ENCODE data around the gene UTS2B.

Gene UTS2B

GRCh38 chr3:191238321-191238817 is 92.0 kb downstream of the UTS2B start:
- no peak for DNase-seq (ENCODE audit: low read depth)
- no peak overlapping the region for H3K4me3 ChIP-seq (ENCODE audit: low read length)
- TF ChIP-seq CTCF (conservative IDR thresholded peaks at IDR 0.05; ENCODE audit: low read depth, low read length), result no peak

- H3K4me3 ChIP-seq (ENCODE audit: low read length), result no peak overlapping the region
- TF ChIP-seq CTCF (conservative IDR thresholded peaks at IDR 0.05; ENCODE audit: low read depth, low read length), result no peak
- DNase-seq (ENCODE audit: low read depth), result no peak
Measured at GRCh38 chr3:191237047-191237882, 93.1 kb downstream of the UTS2B start.

GRCh38 chr3:191236646-191237045 is 93.7 kb downstream of the UTS2B start:
- no peak for DNase-seq (ENCODE audit: low read depth)
- no peak for TF ChIP-seq CTCF (conservative IDR thresholded peaks at IDR 0.05; ENCODE audit: low read depth, low read length)
- no peak overlapping the region for H3K4me3 ChIP-seq (ENCODE audit: low read length)

GRCh38 chr3:191235331-191236314 is 94.7 kb downstream of the UTS2B start:
- no peak for DNase-seq (ENCODE audit: low read depth)
- no peak overlapping the region for H3K4me3 ChIP-seq (ENCODE audit: low read length)
- TF ChIP-seq CTCF (conservative IDR thresholded peaks at IDR 0.05; ENCODE audit: low read depth, low read length), result no peak

- no peak for DNase-seq (ENCODE audit: low read depth)
- TF ChIP-seq CTCF (conservative IDR thresholded peaks at IDR 0.05; ENCODE audit: low read depth, low read length), result no peak
- H3K4me3 ChIP-seq (ENCODE audit: low read length), result no peak overlapping the region
Measured at GRCh38 chr3:191234216-191234615, 96.1 kb downstream of the UTS2B start.

GRCh38 chr3:191227541-191227940 is 102.8 kb downstream of the UTS2B start:
- H3K4me3 ChIP-seq (ENCODE audit: low read length), result no peak overlapping the region
- TF ChIP-seq CTCF (conservative IDR thresholded peaks at IDR 0.05; ENCODE audit: low read depth, low read length), result no peak
- DNase-seq (ENCODE audit: low read depth), result no peak

Measured in retinal pigment epithelial cell (primary cell).